HG03575 (cell line): Measurements from ENCODE around the gene RIPPLY2.
"Not testable (repeated sequence)": the region's sequence is repeated elsewhere in the genome, so short reads cannot be mapped to it uniquely, and the experiment has no call there.

Experiments
- ATAC-seq: cut with Tn5 transposase; IDR thresholded peaks from one replicate; pipeline ENCODE4 v1.9.1; 2021; ENCODE audit not compliant: unreplicated experiment, insufficient number of reproducible peaks, low FRiP score; ENCODE audit errors: extremely low read depth

The RIPPLY2 gene

GRCh38 chr6:83890520-83890919, 37.4 kb downstream of the RIPPLY2 start:
- no peak for ATAC-seq

GRCh38 chr6:83891586-83891985, 38.4 kb downstream of the RIPPLY2 start:
- no peak for ATAC-seq

- no peak for ATAC-seq
These were observed 39.9 kb downstream of the RIPPLY2 start for GRCh38 chr6:83893024-83893423.

GRCh38 chr6:83897094-83897493, 43.9 kb downstream of the RIPPLY2 start:
- ATAC-seq, result not testable (repeated sequence)

- no peak for ATAC-seq
These were observed 48.5 kb downstream of the RIPPLY2 start for GRCh38 chr6:83901624-83902023.

GRCh38 chr6:83904395-83904794, 51.2 kb downstream of the RIPPLY2 start:
- no peak for ATAC-seq

GRCh38 chr6:83905648-83906047, 52.5 kb downstream of the RIPPLY2 start:
- ATAC-seq, result no peak
